HL-60 (cell line): ENCODE results near the gene NFATC1.

Experiments
- DNase-seq, 2 experiments: peaks; one replicate each; pipeline ENCODE4 v3.0.0-alpha.2; 2010 to 2020; ENCODE audit warnings: low read depth in 1 of 2, low spot score in 1 of 2
- H3K27ac ChIP-seq: fragments of 250-450 bp; sonication (Bioruptor Pico); replicated peaks from 2 replicates; pipeline ENCODE4 v1.5.1; 2020; ENCODE audit warnings: mild to moderate bottlenecking, moderate library complexity
- H3K27me3 ChIP-seq: fragments of 250-450 bp; sonication (Bioruptor Pico); 2 replicates; pipeline ENCODE4 v1.5.1; 2021; ENCODE audit warnings: mild to moderate bottlenecking, moderate library complexity; ENCODE audit not compliant: insufficient read depth, poor library complexity, severe bottlenecking
- H3K4me3 ChIP-seq: replicated peaks from 2 replicates; pipeline ENCODE4 v1.5.1; 2011; ENCODE audit warnings: mild to moderate bottlenecking, control low read depth, low read length; ENCODE audit not compliant: insufficient read depth
- GABPA ChIP-seq: IDR thresholded peaks from 2 replicates; pipeline ENCODE4 v1.6.1; 2012; ENCODE audit warnings: low read depth
- POLR2AphosphoS5 ChIP-seq: IDR thresholded peaks from 2 replicates; pipeline ENCODE4 v1.6.1; 2012; ENCODE audit warnings: low read depth
- SPI1 ChIP-seq: IDR thresholded peaks from 2 replicates; pipeline ENCODE4 v1.6.1; 2012; ENCODE audit warnings: low read depth, mild to moderate bottlenecking, borderline replicate concordance
- TF ChIP-seq, protein P1 (sequence below): IDR thresholded peaks from one replicate; pipeline ENCODE4 v1.5.1; 2011; ENCODE audit warnings: low read length, control low read depth, inconsistent platforms; ENCODE audit not compliant: insufficient read depth
- TF ChIP-seq, protein P2 (sequence below): IDR thresholded peaks from 2 replicates; pipeline ENCODE4 v1.6.1; 2012; ENCODE audit warnings: low read depth; ENCODE audit not compliant: insufficient replicate concordance

NFATC1 gene

GRCh38 chr18:79458917-79459803 is 63.4 kb downstream of the NFATC1 start:
- TF ChIP-seq POLR2AphosphoS5 (no peak), GABPA (no peak), SPI1 (no peak)
- TF ChIP-seq, protein P1, sequence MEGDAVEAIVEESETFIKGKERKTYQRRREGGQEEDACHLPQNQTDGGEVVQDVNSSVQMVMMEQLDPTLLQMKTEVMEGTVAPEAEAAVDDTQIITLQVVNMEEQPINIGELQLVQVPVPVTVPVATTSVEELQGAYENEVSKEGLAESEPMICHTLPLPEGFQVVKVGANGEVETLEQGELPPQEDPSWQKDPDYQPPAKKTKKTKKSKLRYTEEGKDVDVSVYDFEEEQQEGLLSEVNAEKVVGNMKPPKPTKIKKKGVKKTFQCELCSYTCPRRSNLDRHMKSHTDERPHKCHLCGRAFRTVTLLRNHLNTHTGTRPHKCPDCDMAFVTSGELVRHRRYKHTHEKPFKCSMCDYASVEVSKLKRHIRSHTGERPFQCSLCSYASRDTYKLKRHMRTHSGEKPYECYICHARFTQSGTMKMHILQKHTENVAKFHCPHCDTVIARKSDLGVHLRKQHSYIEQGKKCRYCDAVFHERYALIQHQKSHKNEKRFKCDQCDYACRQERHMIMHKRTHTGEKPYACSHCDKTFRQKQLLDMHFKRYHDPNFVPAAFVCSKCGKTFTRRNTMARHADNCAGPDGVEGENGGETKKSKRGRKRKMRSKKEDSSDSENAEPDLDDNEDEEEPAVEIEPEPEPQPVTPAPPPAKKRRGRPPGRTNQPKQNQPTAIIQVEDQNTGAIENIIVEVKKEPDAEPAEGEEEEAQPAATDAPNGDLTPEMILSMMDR, result no peak
- TF ChIP-seq, protein P2, sequence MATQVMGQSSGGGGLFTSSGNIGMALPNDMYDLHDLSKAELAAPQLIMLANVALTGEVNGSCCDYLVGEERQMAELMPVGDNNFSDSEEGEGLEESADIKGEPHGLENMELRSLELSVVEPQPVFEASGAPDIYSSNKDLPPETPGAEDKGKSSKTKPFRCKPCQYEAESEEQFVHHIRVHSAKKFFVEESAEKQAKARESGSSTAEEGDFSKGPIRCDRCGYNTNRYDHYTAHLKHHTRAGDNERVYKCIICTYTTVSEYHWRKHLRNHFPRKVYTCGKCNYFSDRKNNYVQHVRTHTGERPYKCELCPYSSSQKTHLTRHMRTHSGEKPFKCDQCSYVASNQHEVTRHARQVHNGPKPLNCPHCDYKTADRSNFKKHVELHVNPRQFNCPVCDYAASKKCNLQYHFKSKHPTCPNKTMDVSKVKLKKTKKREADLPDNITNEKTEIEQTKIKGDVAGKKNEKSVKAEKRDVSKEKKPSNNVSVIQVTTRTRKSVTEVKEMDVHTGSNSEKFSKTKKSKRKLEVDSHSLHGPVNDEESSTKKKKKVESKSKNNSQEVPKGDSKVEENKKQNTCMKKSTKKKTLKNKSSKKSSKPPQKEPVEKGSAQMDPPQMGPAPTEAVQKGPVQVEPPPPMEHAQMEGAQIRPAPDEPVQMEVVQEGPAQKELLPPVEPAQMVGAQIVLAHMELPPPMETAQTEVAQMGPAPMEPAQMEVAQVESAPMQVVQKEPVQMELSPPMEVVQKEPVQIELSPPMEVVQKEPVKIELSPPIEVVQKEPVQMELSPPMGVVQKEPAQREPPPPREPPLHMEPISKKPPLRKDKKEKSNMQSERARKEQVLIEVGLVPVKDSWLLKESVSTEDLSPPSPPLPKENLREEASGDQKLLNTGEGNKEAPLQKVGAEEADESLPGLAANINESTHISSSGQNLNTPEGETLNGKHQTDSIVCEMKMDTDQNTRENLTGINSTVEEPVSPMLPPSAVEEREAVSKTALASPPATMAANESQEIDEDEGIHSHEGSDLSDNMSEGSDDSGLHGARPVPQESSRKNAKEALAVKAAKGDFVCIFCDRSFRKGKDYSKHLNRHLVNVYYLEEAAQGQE, result no peak
- H3K27me3 ChIP-seq, result no peaks in the 10 kb centered on the region
- no peak overlapping the region for H3K27ac ChIP-seq
- H3K4me3 ChIP-seq, result no peak overlapping the region
- DNase-seq, result no peak

DNA sequence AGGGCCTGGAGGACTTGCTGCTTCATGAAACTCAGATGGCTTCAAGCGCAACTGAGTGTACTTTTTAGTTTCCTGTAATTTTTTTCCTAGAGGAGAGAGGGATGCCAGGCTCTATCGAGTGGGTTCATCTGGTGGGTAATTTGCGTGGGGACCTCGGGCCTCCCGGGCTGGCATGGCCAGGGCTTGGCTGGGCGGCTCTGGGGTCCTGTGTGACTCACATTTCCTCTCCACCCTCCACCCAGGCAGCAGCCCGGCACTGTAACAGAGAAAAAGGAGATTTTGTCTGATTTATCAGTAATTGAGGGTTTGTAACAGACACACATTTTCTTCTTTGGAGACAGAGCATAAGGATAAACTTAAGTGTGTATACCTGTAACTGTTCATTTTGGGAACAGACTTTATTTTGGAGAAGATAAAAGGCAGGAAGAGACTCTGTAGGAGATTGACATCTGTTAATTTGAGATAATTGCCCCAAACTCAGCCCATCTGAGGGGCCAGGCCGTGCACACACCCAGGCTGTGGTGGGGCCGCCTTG is 64.3 kb downstream of the NFATC1 start:
- H3K4me3 ChIP-seq, result no peak overlapping the region
- H3K27me3 ChIP-seq, result no peaks in the 10 kb centered on the region
- no peak for TF ChIP-seq POLR2AphosphoS5
- no peak for TF ChIP-seq SPI1
- TF ChIP-seq, protein P2, result no peak
- TF ChIP-seq, protein P1, result no peak
- no peak for TF ChIP-seq GABPA
- no peak overlapping the region for H3K27ac ChIP-seq
- no peak for DNase-seq

DNA sequence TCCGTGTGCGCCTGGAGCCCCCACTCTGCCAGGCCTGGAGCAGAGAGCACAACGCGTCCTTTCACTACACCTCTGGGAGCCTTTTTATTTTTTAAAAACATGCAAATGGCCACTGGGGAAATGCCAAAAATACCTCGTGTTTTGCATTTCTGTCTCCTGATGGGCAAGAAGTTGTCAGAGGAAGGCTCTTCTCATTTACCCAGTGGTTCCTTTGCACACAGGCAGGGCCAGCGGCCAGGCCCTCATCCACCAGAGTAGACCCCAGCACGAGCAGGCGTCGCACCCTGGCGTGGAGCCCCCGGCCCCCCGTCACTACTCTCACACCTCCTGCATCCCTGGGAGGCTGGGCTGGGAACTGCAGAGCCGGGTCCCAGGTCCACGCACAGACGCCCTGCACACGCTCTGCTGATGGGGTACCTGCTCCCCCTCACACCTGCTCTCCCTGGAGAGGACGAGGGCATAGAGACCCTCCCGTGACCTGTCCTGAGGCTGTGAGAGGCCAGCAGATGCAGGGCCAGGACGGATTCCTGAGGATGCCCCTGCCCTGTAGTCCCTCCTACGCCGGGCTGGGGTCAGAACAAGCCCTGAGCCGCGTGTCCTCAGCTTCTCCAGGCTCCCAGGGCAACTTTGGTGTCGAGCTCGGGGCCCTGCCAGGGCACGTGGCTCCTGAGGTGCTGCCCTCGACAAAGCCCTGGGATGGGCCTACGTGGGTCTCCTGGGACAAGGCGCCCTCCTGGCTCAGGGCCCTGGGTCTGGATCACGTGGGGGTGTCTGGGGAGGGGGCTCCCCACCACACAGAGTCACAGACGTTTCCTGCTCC is 65.0 kb downstream of the NFATC1 start:
- TF ChIP-seq, protein P1, result no peak
- TF ChIP-seq POLR2AphosphoS5 (no peak), SPI1 (no peak), GABPA (no peak)
- TF ChIP-seq, protein P2, result no peak
- Histone ChIP-seq H3K27me3 (no peaks in the 10 kb centered on the region), H3K4me3 (no peak overlapping the region), H3K27ac (no peak overlapping the region)
- DNase-seq, result no peak
